HG03442 (cell line): ENCODE measurements around the gene KCNG4.
"Not testable (repeated sequence)": the region's sequence is repeated elsewhere in the genome, so short reads cannot be mapped to it uniquely, and the experiment has no call there.

ENCODE experiments used
- ATAC-seq: cut with Tn5 transposase; IDR thresholded peaks from one replicate; pipeline ENCODE4 v1.9.1; 2021; ENCODE audit warnings: mild to moderate bottlenecking, moderate library complexity; ENCODE audit not compliant: unreplicated experiment

The KCNG4 gene

DNA sequence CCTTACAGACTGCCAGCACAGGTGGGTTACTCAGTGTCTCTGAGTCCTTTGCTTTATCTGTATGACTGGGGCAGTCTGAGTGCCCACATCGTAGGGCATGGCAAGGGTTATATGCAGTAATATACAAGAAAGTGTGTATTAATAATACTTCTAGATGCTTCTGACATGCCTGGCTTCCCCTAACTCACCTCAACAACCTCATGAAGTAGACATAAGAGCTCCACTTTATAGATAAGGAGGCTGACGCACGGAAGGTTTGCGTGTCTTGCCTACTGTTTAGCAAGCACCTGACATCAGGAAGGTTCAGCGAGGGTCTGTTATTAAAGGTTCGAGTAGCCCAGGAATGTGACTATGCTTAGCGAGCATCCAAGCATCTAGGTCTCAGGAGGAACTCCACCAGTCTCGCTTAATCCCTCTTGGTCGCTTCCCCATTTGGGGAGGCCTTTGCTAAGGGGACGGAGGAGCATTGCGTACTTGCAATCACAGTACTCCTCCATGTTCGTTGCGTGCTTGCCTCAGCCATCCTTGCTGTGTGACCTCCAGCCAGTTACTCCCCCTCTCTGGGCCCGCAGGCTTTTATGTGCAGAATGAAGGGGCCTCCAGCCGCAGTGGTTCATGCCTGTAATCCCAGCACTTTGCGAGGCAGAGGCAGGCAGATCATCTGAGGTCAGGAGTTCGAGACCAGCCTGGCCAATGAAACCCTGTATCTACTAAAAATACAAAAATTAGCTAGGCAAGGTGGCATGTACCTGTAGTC is 1.6 kb downstream of the KCNG4 start:
- ATAC-seq, result no peak

DNA sequence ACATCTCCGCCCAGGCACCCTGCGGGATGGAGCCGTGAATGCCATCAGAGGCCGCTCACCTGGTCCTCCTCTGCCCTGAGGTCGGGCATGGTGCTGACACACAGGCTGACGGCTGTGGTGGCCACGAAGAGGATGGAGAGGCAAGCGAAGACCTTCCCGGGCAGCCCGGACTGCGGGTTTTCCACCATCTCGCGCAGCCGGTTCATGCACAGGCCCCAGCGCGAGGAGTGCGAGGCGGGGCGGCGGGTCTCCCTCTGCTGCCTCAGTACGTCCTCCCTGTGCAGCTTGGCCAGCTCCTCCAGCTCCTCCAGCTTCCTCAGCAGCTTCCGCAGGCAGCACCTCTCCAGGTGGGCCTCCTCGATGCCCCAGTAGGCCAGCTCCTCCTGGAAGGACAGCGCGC is 3.1 kb downstream of the KCNG4 start:
- no peak for ATAC-seq

GRCh38 chr16:84234321-84235241 is 5.2 kb downstream of the KCNG4 start:
- ATAC-seq, result no peak

GRCh38 chr16:84233748-84234147 is 6.1 kb downstream of the KCNG4 start:
- no peak for ATAC-seq

DNA sequence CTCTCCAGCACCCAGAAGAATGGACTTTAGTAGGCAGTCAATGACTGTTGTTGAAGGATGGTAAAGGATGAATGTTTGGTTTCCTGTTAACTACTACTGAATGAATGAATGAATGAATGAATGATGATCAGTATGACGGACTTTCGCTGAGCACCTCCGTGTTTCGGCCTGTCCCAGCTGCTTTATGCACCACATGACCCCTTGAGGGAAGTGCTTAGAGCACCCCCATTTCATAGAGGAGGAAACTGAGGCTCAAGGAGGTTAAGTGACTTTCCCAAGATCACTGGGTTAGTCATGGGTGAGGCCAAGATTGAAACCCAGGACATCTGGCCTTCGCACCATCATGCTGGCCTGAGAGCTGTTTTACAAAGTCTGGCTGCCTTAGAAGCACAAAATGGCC is 6.8 kb downstream of the KCNG4 start:
- ATAC-seq, result no peak

GRCh38 chr16:84232060-84232459 is 7.8 kb downstream of the KCNG4 start:
- ATAC-seq, result no peak

- ATAC-seq, result no peak
These were observed 10.3 kb downstream of the KCNG4 start for GRCh38 chr16:84229471-84229870.

GRCh38 chr16:84228256-84228838 is 11.5 kb downstream of the KCNG4 start:
- no peak for ATAC-seq

DNA sequence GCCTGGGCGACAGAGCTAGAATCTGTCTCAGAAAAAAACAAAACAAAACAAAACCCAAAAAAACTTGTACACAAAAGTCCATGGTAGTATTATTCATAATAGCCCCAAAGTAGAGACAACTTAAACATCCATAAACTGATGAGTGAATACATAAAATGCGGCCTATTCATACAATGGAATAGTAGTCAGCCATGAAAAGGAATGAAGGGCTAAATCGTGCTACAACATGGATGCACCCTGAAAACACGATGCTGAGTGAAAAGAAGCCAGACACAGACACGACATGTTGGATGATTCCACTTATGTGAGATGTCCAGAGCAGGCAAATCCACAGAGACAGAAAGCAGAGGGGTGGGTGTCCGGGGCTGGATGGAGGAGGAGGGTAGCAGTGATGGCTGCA is 12.3 kb downstream of the KCNG4 start:
- no peak for ATAC-seq

DNA sequence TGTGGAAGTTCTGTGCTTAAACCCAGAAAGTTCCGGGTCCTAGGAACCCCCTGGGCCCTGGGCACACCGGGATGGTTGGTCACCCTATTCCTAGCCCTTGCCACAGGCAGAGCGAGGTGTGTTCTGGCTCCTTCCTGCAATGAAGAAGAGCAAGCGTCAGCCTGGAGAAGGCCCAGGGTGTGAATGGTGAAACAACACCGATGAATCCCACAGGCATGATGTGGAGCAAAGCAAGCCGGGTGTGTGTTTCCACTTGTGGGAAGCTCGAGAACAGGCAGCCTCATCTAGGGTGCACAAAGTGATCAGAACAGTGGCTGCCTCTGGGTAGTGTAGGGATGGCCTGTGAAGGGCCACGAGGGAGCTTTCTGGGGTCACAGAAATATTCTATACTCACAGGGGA is 13.8 kb downstream of the KCNG4 start:
- no peak for ATAC-seq

DNA sequence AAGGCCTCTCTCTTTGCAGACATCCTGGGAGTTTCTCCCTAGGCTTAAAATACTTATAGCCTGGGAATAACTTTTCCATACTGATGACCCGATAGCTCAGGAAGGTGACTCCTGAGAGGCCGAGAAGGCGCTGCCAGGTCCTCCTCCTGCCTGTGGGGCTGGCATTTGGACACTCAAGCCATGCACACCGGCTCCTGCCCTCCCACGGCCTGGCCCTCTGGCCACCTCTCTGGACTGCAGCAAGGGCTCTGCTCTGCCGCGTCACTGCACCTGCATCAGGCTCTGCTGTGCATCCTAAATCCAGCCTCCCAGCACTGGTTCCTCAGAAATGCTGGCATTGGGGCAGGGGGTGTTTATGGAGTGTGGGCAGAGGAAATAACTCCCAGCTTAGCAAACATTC is 14.2 kb downstream of the KCNG4 start:
- no peak for ATAC-seq

DNA sequence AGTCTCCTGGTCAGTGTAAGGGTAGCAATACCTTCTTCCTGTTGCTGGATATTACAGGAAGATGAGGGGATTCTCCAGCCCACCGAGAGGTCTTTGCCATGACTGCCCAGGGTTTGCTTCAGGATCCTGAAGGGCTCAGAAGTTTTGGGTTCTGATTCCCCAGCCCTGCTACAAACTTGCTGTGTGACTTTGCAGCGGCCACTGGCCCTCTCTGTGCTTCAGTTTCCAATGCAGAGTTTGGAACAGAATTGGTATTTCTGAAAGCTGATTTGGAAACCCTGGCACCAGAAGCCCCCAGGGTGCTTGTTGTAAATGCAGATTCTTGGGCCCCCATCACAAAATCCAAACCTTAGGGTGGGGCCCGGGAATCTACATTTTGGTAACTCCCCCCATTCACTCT is 14.7 kb downstream of the KCNG4 start:
- no peak for ATAC-seq

DNA sequence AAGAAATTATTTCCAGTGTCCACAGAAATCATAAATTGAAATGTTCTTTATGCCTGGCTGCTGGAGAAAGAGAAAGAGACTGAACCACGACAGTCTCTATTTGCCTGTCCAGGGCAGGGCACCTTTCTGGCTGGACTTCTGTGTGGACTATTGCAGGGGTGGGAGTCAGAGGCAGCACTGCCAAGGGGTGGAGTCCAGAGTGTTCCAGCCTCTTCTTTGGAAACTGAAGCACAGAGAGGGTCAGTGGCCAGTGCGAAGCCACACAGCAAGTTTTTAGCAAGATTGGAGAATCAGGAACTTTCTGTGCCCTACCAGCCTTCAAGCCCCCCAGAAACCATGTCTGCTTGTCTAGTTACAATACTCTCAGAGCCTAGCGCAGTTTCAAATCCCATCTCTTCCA is 15.3 kb downstream of the KCNG4 start:
- no peak for ATAC-seq

DNA sequence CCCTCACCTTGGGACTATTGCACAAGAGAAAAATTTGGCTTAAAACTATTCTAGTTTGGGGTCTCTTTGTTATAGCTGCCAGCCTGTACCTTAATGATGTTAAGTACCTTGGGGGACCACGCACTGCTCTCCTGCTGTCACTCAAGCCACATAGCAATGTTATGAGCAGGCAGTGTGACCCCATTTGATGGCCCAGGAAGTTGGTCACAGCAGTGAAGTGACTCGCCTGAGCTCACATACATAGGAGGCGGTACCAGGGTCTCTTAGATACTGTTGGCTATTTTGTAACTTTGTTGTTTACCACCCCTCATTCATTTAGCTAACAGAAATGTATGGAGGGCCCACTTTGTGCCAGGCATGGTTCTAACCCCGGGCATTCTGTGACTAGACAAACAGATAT is 16.4 kb downstream of the KCNG4 start:
- ATAC-seq, result no peak

- ATAC-seq, result no peak
These were observed 19.0 kb downstream of the KCNG4 start for GRCh38 chr16:84220851-84221250.

DNA sequence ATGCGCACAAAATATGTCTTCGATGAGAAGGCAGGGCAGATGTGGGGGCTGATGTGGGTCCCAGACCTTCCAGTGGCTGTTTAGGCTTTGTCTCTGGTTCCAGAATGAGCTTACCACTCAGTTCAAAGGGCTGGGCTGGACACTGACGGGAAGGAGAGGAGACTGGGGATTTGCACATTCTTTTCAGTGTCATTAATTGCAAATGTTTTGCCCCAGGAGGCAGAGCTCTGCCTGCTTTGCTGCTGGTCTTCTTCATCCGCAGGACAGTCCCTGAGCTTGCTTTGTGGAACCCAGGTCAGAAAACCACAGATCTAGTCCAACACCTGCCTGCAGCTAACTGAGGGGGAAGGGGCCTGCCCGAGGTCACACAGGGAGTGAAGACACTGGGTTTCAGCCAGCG is 20.9 kb downstream of the KCNG4 start:
- no peak for ATAC-seq

DNA sequence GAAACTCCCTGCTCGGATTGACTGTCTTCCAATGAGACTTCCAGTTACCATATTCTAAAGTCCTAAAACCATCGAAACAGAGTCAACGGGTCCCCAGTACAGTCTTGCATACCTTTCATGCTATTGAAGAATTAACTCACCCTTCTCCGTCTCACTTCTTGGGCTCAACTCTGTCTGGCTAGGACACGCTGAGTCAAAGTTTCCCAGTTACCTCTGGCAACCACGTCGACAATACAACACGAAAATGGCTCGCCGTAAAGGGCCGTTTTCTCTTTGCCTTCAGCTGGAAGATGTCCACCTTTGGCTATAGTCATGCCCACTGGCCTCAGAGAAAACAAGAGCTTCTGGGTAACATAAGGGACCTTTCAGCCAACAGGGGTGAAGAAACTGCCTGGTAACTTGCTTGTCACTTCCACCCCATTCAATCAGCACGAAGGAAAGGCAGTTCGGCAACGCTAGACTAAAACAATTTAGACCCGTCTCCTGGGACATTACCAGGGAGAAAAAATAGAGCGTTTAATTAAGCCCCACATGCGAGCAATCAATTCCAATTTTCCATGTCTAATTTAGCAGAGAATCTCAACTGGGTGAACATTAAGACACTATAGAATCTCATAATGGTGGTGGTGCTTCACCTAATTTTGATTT is 21.5 kb downstream of the KCNG4 start:
- ATAC-seq, result no peak

DNA sequence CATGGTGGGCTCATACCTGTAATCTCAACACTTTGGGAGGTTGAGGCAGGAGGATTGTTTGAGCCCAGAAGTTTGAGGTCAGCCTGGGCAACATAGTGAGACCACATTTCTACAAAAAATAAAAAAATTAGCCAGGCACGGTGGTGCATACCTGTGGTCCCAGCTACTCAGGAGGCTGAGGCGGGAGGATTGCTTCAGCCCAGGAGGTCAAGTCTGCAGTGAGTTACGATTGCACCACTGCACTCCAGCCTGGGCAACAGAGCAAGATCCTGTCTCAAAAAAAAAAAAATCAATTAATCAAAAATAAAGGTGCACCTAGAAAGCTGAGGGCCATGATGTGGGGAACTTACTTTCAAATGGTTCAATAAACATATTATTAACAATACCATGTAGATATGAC is 23.7 kb downstream of the KCNG4 start:
- ATAC-seq, result not testable (repeated sequence)

DNA sequence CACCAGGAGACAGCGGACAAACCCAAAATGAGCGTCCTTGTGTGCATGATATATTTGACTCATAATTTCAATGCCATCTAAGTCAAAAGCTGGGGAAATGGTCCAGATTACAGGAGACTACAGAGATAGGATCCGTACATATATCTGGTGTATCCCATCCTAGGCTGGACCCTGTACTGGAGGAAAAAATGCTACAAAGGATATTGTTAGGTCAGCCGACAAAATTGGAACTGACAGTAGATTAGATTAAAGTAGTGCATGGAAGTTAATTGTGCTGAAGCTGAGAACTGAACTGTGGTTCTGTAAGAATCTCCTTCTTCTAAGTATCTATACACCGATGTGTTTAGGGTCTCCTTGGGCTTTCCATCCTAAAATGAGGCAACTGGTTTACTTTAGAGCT is 24.3 kb downstream of the KCNG4 start:
- no peak for ATAC-seq

GRCh38 chr16:84214451-84215066 is 25.3 kb downstream of the KCNG4 start:
- no peak for ATAC-seq

DNA sequence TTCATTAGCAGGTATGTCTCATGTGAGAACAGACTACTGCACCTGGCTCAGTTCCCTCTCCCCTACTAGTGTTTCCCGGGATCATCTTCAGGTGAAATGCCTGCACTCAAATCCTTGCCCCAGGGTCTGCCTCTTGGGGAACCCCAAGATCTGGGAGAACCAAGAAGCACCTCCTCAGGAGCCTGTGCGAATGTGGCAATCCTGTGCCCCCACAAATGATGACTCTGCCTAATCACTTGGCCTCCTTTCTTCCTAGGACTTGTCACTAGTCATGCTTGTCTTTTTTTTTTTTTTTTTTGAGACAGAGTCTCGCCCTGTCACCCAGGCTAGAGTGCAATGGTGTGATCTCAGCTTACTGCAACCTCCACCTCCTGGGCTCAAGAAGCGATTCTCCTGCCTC is 27.2 kb downstream of the KCNG4 start:
- ATAC-seq, result no peak
